GM18909 (cell line): Measurements from ENCODE around the gene SPATA9.

Experiments
- ATAC-seq: cut with Tn5 transposase; IDR thresholded peaks from one replicate; pipeline ENCODE4 v1.9.1; 2021; ENCODE audit warnings: mild to moderate bottlenecking; ENCODE audit not compliant: unreplicated experiment, poor library complexity

The SPATA9 gene

DNA sequence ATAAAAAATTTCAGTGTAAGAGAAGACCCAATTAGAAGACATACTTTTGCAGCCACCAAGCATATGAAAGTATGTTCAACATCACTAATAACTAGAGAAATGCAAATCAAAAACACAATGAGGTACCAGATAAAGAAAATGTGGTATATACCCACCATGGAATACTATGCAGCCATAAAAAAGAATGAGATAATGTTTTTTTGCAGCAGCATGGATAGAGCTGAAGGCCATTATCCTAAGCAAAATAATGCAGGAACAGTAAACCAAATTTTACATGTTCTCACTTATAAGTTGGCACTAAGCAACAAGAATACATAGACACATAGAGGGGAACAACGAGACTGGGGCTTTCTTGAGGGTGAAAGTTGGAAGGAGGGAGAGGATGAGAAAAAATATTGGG, 6.9 kb upstream of the SPATA9 start:
- ATAC-seq, result no peak

- no peak for ATAC-seq
These were observed 3.9 kb upstream of the SPATA9 start for GRCh38 chr5:95686651-95687050.

DNA sequence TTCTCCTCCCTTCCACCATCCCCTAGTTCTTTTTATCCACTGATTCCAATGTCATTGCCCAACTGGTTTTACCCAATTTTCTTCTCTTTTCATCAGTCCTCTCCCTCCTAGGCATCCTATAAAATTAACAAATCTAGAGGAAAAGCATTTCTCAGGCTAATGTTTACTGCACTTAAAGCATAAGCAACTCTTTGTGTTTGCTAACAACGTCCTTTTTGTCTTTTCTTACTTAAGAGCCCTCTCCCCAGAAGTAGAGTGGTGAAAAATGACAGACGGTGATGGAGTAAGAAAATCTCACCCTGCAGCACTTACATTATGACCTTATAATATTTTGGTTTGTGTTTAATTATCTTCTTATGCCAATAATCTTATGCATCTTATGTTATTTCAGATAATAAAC, 1.6 kb upstream of the SPATA9 start:
- ATAC-seq, result no peak

DNA sequence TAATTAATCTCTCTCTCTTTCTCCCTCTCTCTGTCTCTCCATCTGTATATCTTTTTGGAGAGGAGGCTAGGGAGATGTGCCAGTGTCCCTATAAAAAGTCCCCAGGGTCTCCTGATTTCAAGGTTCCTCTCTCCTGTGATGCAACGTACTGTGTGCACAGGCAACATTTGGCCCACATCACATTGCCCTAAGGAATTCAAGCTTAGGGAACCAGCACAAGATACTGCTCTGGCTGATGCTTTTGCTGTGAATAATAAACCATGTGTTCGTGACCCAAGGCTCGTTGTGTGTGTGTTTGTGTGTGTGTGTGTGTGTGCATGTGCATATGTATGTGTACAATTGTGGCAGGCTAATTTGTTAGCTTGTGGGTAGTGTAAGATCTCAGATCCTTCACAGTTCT, 9.7 kb downstream of the SPATA9 start:
- ATAC-seq, result no peak

GRCh38 chr5:95672641-95673040, 10.2 kb downstream of the SPATA9 start:
- no peak for ATAC-seq

GRCh38 chr5:95671826-95672225, 11.0 kb downstream of the SPATA9 start:
- no peak for ATAC-seq

DNA sequence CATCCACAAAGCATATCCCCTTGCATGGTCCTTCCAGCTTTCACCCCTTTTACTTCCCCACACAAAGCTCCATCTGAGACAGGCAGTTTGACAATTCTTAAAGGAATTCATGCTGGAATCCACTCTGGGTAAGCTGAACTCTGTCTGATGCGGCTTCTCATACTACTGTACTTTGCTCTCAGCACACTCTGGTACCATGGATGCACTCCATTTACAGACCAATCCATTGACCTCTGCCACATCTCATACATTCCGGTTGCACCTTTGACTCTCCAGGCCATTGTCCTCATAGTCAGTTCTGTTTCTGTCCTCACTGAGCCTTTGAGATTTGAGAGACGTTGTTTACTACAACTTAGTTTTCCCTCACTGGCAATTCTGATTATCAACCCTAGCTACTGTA, 12.2 kb downstream of the SPATA9 start:
- no peak for ATAC-seq

GRCh38 chr5:95669985-95670384, 12.8 kb downstream of the SPATA9 start:
- no peak for ATAC-seq

GRCh38 chr5:95669540-95669939, 13.3 kb downstream of the SPATA9 start:
- ATAC-seq, result no peak

GRCh38 chr5:95668728-95669127, 14.1 kb downstream of the SPATA9 start:
- ATAC-seq, result no peak

- no peak for ATAC-seq
These were observed 14.6 kb downstream of the SPATA9 start for GRCh38 chr5:95668216-95668615.

- ATAC-seq, result no peak
These were observed 15.1 kb downstream of the SPATA9 start for GRCh38 chr5:95667678-95668077.

DNA sequence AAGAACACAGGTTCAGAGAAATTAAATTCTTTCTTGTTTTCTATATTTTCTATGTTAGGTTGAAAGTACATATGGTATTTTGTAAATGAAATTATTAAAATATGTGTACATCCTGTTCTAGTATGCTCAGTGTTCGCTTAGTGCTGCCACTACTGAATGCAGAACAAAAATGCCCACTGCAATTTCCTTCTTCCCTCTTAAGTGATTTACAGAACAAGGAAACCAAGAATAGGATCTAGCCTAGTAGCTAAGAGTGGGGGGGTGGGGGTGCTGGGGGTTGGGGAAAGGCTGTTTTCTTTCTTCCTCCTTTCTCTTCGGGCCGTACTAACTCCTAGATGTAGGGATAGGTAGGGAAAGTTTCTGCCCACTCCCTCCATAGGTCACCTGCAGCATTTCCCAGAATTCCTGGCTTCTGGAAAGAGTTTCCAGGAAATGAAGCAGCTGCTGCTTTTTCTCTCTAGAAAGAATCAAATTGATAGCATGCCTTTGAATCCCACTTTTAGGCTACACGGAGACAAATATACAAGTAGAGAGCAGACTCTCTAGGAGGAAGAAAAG, 15.7 kb downstream of the SPATA9 start:
- ATAC-seq, result no peak

DNA sequence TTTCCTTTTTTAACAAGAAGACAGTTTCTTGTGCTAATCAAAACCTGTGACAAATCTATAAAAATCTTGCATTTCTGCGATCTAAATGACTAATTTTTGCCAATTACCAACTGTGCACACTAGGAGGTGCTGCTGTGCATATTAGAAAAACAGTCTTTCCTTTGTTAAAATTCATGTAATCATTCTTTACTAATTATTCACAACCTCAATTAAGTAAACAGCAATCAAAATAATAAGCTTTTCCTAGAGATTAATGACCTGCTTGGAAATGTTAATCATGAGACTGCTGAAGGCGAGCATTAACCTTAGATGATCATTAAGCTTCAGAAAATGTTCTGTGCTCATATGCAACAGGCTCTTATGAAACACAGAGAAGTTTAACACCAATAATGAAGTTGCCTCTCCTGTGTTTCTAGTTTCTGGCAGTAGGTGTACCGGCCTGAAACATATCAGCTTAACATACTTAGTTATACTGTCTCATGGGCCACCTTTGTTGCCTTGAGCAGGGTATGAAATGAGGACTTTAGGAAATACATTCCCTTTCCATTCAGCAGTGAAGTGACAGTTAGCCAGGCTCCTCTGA, 18.5 kb downstream of the SPATA9 start:
- no peak for ATAC-seq

DNA sequence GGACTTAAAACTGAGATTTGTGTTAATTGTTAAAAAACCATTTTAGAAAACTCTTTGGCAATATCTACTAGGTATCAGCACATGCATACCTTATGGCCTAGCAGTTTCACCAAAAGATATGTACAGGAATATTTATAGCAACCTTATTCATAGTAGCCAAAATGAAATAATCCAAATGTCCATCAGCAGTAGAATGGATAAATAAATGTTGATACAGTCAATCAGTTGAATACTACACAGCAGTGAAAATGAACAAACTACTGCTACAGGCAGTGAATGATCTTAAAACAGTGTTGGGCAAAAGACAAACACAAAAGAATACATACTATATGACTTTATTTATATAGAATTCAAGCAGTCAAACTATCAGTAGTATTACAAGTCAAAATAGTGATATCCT, 19.8 kb downstream of the SPATA9 start:
- ATAC-seq, result no peak

DNA sequence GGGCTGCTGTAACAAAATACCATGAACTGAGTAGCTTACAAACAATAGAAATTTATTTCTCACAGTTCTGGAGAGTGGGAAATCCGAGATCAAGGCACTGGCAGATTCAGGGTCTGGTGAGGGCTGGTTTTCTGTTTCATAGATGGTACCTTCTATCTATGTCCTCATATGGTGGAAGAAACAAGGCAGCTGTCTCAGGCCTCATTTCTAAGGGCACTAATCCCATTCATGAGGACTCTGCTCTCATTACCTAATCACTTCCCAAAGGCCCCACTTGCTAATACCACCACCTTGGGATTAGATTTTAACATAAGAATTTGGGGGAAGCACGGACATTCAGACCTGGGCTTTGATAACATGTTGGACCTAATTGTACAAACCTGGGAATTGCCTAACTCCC, 22.7 kb downstream of the SPATA9 start:
- no peak for ATAC-seq

GRCh38 chr5:95655575-95655974, 27.2 kb downstream of the SPATA9 start:
- ATAC-seq, result no peak

DNA sequence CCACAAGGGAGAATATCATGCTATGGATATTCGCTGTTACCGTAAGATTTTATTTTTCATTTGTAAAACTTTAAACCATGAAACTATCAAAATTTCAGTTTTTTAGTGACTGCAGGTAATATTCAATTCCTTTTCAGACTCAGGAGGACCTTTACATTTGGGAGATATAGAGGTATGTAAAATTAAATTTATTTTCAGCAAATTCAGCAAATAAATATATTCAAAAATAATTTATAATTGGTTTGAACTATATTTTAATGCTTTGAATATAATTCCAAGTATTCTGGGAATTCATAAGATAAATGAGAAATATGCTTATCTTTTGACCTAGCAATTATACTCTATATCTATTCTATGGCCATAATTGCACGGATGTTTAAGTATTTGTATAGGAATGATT, 28.6 kb downstream of the SPATA9 start:
- no peak for ATAC-seq

DNA sequence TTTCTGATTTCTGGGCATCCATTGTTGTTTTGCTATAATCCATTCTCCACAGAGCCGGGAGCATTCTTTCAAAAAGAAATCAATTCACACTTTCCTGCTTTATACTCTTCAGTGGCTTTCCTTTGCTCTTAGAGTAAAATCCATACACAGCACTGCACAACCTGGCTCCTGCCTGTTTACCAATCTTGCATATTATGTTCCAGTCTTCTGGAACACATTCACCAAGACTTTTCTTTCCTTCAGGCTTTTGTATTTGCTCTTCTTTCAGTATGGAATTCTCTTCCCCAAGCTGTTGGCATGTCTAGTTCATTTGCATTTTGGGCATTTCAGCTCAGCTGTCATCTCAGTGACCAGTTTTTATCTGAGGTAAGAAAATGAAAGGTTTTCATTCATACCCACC, 29.9 kb downstream of the SPATA9 start:
- ATAC-seq, result no peak

DNA sequence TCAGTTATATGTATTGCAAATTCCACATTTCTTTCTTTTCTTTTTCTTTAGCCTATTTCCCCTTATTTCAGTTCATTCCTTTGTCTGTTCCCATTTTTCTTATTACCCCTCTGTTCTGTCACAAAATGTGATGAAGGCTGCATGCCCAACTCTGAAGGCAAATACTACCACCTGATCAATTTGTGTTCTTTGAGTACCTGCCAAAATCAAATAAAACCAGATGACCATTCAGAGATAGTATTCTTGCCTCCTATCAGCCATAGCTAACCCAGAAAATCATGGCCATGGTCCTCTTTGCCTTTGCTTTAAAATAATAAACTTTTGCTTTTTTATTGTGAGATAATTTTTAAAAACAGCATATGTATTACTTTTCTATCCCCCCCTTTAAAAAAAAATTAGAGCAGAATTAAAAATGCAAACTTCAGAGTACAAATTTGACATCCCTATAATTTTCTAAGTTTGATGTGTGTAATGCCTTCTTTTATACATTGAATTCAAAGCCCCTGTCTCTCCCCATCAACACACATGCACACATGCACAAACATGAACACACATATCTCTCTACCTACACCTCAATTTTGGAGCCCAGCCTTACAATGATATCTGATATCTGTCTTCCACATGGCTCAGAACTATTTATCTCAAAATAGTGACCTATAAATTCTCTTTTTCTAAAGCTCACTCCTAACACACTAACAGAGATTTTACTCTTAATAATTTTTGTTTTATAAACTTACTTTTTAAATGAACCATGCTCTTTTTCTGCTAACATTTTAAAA, 32.8 kb downstream of the SPATA9 start:
- ATAC-seq, result no peak

DNA sequence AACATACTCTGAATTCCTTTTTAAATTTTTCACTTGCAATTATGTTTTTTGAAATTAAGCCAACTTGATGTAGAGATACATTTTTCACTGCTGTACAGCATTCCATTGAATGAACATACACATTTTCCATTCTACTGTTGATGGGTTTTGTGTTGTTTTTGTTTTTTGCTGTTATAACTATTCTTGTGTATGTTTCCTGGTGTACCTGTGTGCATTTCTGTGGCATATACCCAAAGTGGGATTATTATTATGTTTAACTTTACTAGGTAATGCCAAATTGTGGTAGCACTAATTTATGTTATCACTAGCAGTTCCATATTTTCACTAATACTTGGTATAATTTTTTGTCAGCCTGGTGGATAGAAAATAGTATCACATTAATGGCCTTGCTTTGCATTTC, 33.5 kb downstream of the SPATA9 start:
- no peak for ATAC-seq
